ENCODE results near the gene CCDC33. TPM values are rescaled to one million over a fixed set of nuclear protein-coding genes. Genes with fewer than 3 reads are reported as not detected.
A peak's percentile ranks its signal among the peaks of the same experiment; 100 is the strongest.

CCDC33 gene
- total and polyA plus RNA-seq, 2 donors (not counting 1 experiment from before 2014, with no cell fraction given) = not detected

- Mint-ChIP-seq H3K27me3 (peaks cover 36% of the 10 kb centered on the region), H3K4me1 (peaks cover 3% of the 10 kb centered on the region), H3K4me3 (peak within 1 kb of the TSS; percentile 32), H3K27ac (no peak within 1 kb of the TSS), H3K9me3 (ENCODE audit: insufficient read depth) (no peaks in the 10 kb centered on the region)
- 93% methylated on average over 12 of the region's 12 CpGs for WGBS (ENCODE audit: insufficient coverage)
- Histone ChIP-seq H3K9me3 (ENCODE audit: control extremely low read depth in 1 of 3, control insufficient read depth in 2 of 3, insufficient read depth in 1 of 3, low read length in 2 of 3) (peaks cover 0 to 4% (median 0%) of the 10 kb centered on the region in 3 donors), H3K4me2 (replicated peaks; ENCODE audit: low read depth, low read length, poor library complexity, severe bottlenecking) (no peak within 1 kb of the TSS), H3K9ac (ENCODE audit: low read length) (no peak within 1 kb of the TSS), H2AFZ (ENCODE audit: insufficient read depth, low read depth, low read length, poor library complexity, severe bottlenecking) (no peak within 1 kb of the TSS), H3K27ac (ENCODE audit: low read length in 2 of 2) (no peak within 1 kb of the TSS), H3K4me1 (ENCODE audit: control insufficient read depth in 2 of 2, insufficient read depth in 2 of 2, low read length in 2 of 2) (peaks cover 13 to 14% of the 10 kb centered on the region in 2 donors), H3K79me2 (ENCODE audit: control insufficient read depth, insufficient read depth, low read length) (no peaks in the 10 kb centered on the region), H3K36me3 (replicated peaks in 1 of 2; ENCODE audit: control extremely low read depth in 1 of 2, control insufficient read depth in 1 of 2, extremely low read depth in 1 of 2, insufficient read depth in 2 of 2, low read length in 1 of 2) (no peaks in the 10 kb centered on the region), H4K20me1 (ENCODE audit: control insufficient read depth, insufficient read depth, low read length, poor library complexity, severe bottlenecking) (no peaks in the 10 kb centered on the region), H3K4me3 (ENCODE audit: control extremely low read depth in 1 of 5, extremely low read depth in 1 of 5, insufficient read depth in 1 of 5, low read depth in 2 of 5, low read length in 4 of 5) (no peak within 1 kb of the TSS), H3K27me3 (replicated peaks in 1 of 4; ENCODE audit: control extremely low read depth in 1 of 4, control insufficient read depth in 3 of 4, insufficient read depth in 4 of 4, low read length in 3 of 4) (peaks cover 0 to 38% (median 26%) of the 10 kb centered on the region in 4 experiments)
- CTCF ChIA-PET = interaction anchor here (0.9 to 9.8 kb wide), 5 partner anchors 12 to 266 kb away, joined by 3 to 113 read pairs (median 3); no protein-coding TSS in a partner anchor
- intact Hi-C loops (cut with micrococcal nuclease) = no loop called here
- POLR2A ChIA-PET = no interaction called here
- ATAC-seq (ENCODE audit: low read depth) (no peak), DNase-seq (no peak)
- no peak for TF ChIP-seq EZH2 (IDR thresholded peaks at IDR 0.05; ENCODE audit: borderline replicate concordance, insufficient read depth, low read depth, low read length, poor library complexity, severe bottlenecking)
- TF ChIP-seq CTCF (IDR thresholded peaks at IDR 0.05) = no peak
Measured at GRCh38 chr15:74367296-74367854, 131.2 kb downstream of the CCDC33 start, which contains the start of gene CYP11A1. Gene CYP11A1, minus strand, starts transcription at chr15:74367646. Its CDS starts 61 bp downstream, at chr15:74367585.

GRCh38 chr15:74368121-74368520 is 132.0 kb downstream of the CCDC33 start:
- POLR2A ChIA-PET = no interaction called here
- no peak overlapping the region for H3K27ac ChIP-seq (ENCODE audit: low read length in 2 of 2)
- H2AFZ ChIP-seq (ENCODE audit: insufficient read depth, low read depth, low read length, poor library complexity, severe bottlenecking) = no peak overlapping the region
- no peak overlapping the region for H3K4me3 ChIP-seq (ENCODE audit: control extremely low read depth in 1 of 5, extremely low read depth in 1 of 5, insufficient read depth in 1 of 5, low read depth in 2 of 5, low read length in 4 of 5)
- H3K4me2 ChIP-seq (replicated peaks; ENCODE audit: low read depth, low read length, poor library complexity, severe bottlenecking) = no peak overlapping the region
- WGBS (ENCODE audit: insufficient coverage) = 97% methylated on average over 3 of the region's 3 CpGs
- no peaks in the 10 kb centered on the region for H3K9me3 Mint-ChIP-seq (ENCODE audit: insufficient read depth)
- peaks cover 3% of the 10 kb centered on the region for H3K4me1 Mint-ChIP-seq
- intact Hi-C loops (cut with micrococcal nuclease) = no loop called here
- peaks cover 0 to 38% (median 26%) of the 10 kb centered on the region in 4 experiments for H3K27me3 ChIP-seq (replicated peaks in 1 of 4; ENCODE audit: control extremely low read depth in 1 of 4, control insufficient read depth in 3 of 4, insufficient read depth in 4 of 4, low read length in 3 of 4)
- peaks cover 13 to 14% of the 10 kb centered on the region in 2 donors for H3K4me1 ChIP-seq (ENCODE audit: control insufficient read depth in 2 of 2, insufficient read depth in 2 of 2, low read length in 2 of 2)
- peaks cover 0 to 4% (median 0%) of the 10 kb centered on the region in 3 donors for H3K9me3 ChIP-seq (ENCODE audit: control extremely low read depth in 1 of 3, control insufficient read depth in 2 of 3, insufficient read depth in 1 of 3, low read length in 2 of 3)
- peaks cover 36% of the 10 kb centered on the region for H3K27me3 Mint-ChIP-seq
- H3K9ac ChIP-seq (ENCODE audit: low read length) = no peak overlapping the region
- TF ChIP-seq CTCF (IDR thresholded peaks at IDR 0.05) (no peak), EZH2 (IDR thresholded peaks at IDR 0.05; ENCODE audit: borderline replicate concordance, insufficient read depth, low read depth, low read length, poor library complexity, severe bottlenecking) (no peak)
- H3K4me3 Mint-ChIP-seq = no peak overlapping the region
- no peak overlapping the region for H3K27ac Mint-ChIP-seq
- no peaks in the 10 kb centered on the region for H3K36me3 ChIP-seq (replicated peaks in 1 of 2; ENCODE audit: control extremely low read depth in 1 of 2, control insufficient read depth in 1 of 2, extremely low read depth in 1 of 2, insufficient read depth in 2 of 2, low read length in 1 of 2)
- ATAC-seq (ENCODE audit: low read depth) (no peak), DNase-seq (no peak)
- no peaks in the 10 kb centered on the region for H4K20me1 ChIP-seq (ENCODE audit: control insufficient read depth, insufficient read depth, low read length, poor library complexity, severe bottlenecking)
- CTCF ChIA-PET = interaction anchor here (0.9 to 23.1 kb wide), 7 partner anchors 11 to 400 kb away, joined by 3 to 855 read pairs (median 3); partner anchors contain the start of gene SEMA7A
- no peaks in the 10 kb centered on the region for H3K79me2 ChIP-seq (ENCODE audit: control insufficient read depth, insufficient read depth, low read length)
